Measurements from ENCODE around the gene PIGS. TPM values are rescaled to one million over a fixed set of nuclear protein-coding genes. Genes with fewer than 3 reads are reported as not detected.

PIGS gene
- total and polyA plus RNA-seq, 9 of the 15 experiments (the other 6 are each of a cell fraction or from before 2014, with no cell fraction given): 47.5 to 138 (median 57.6) TPM

- no peak for TF ChIP-seq ZNF384 (IDR thresholded peaks at IDR 0.05; ENCODE audit: low read depth, low read length)
- no peak for TF ChIP-seq RB1 (IDR thresholded peaks at IDR 0.05; ENCODE audit: low read depth)
- TF ChIP-seq BRCA1 (IDR thresholded peaks at IDR 0.05): no peak
- TF ChIP-seq BRCA1 (CRISPR knock-in tag; IDR thresholded peaks at IDR 0.05): no peak
- no peak for TF ChIP-seq HNRNPUL1 (IDR thresholded peaks at IDR 0.05; ENCODE audit: low read length)
- 0 out of 2 replicates have a peak, but pooled peaks have one; percentile 32 for TF ChIP-seq JUND (IDR thresholded peaks at IDR 0.05; ENCODE audit: borderline replicate concordance, low read depth, low read length)
- no peak for TF ChIP-seq JUND (tag; IDR thresholded peaks at IDR 0.05; ENCODE audit: borderline replicate concordance, low read depth, low read length)
- TF ChIP-seq RFX1 (IDR thresholded peaks at IDR 0.05): peak; percentile 86
- no peak for TF ChIP-seq ZNF217 (CRISPR knock-in tag; IDR thresholded peaks at IDR 0.05)
- TF ChIP-seq ETV5 (CRISPR knock-in tag; IDR thresholded peaks at IDR 0.05; ENCODE audit: low read depth): no peak
- no peak for TF ChIP-seq SRSF9 (IDR thresholded peaks at IDR 0.05; ENCODE audit: borderline replicate concordance, low read depth, low read length)
- TF ChIP-seq, protein P1, sequence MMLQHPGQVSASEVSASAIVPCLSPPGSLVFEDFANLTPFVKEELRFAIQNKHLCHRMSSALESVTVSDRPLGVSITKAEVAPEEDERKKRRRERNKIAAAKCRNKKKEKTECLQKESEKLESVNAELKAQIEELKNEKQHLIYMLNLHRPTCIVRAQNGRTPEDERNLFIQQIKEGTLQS (IDR thresholded peaks at IDR 0.05): 0 out of 2 replicates have a peak, but pooled peaks have one; percentile 45
- TF ChIP-seq, protein P1 (CRISPR knock-in tag; conservative IDR thresholded peaks at IDR 0.05): no peak
- TF ChIP-seq SNIP1 (IDR thresholded peaks at IDR 0.05; ENCODE audit: low read depth): no peak
- TF ChIP-seq FOXK1 (CRISPR knock-in tag; IDR thresholded peaks at IDR 0.05; ENCODE audit: borderline replicate concordance): no peak
- no peak for TF ChIP-seq ZNF212 (CRISPR knock-in tag; IDR thresholded peaks at IDR 0.05)
These were observed 42.9 kb downstream of the PIGS start (continued) for GRCh38 chr17:28528327-28529012.
